K562 (cell line): ENCODE results near the gene SMAD7. TPM values are rescaled to one million over a fixed set of nuclear protein-coding genes. Genes with fewer than 3 reads are reported as not detected.
A peak's percentile ranks its signal among the peaks of the same experiment; 100 is the strongest.

ENCODE experiments used
- ARNT ChIP-seq, 2 experiments: fragments of 450-650 bp; IDR thresholded peaks; 2 replicates each; pipeline ENCODE4 v1.6.1; 2016; ENCODE audit warnings: mild to moderate bottlenecking in 1 of 2
- ESRRA ChIP-seq: fragments of 450-650 bp; IDR thresholded peaks from 2 replicates; pipeline ENCODE4 v1.6.1; 2014; ENCODE audit warnings: low read depth, mild to moderate bottlenecking, moderate library complexity, borderline replicate concordance
- HDGF ChIP-seq: fragments of 450-650 bp; IDR thresholded peaks from 2 replicates; pipeline ENCODE4 v1.6.1; 2016
- KAT8 ChIP-seq: fragments of 450-650 bp; IDR thresholded peaks from 2 replicates; pipeline ENCODE4 v1.6.1; 2016; ENCODE audit warnings: low read depth, mild to moderate bottlenecking
- KLF6 ChIP-seq: fragments of 250-450 bp; sonication (Bioruptor Pico); IDR thresholded peaks from 2 replicates; pipeline ENCODE4 v1.4.0; 2020; ENCODE audit warnings: mild to moderate bottlenecking, moderate library complexity, borderline replicate concordance
- NBN ChIP-seq: fragments of 450-650 bp; IDR thresholded peaks from 2 replicates; pipeline ENCODE4 v1.6.1; 2016; ENCODE audit warnings: low read depth, mild to moderate bottlenecking
- PHF21A ChIP-seq: fragments of 450-650 bp; IDR thresholded peaks from 2 replicates; pipeline ENCODE4 v1.6.1; 2017; ENCODE audit warnings: low read depth, borderline replicate concordance
- PRMT5 ChIP-seq: sonication (generic); formaldehyde crosslinking; IDR thresholded peaks from 2 replicates; pipeline ENCODE4 v1.5.0; 2020; ENCODE audit warnings: missing genetic modification reagents
- SETDB1 ChIP-seq: IDR thresholded peaks from one replicate; pipeline ENCODE4 v1.6.1; 2012; ENCODE audit warnings: low read length, control low read depth, inconsistent platforms
- SMAD1 ChIP-seq: fragments of 150-350 bp; IDR thresholded peaks from 2 replicates; pipeline ENCODE4 v1.6.1; 2014; ENCODE audit warnings: low read length, low read depth; ENCODE audit not compliant: partially characterized antibody
- ZFX ChIP-seq: sonication (generic); formaldehyde crosslinking; IDR thresholded peaks from 2 replicates; pipeline ENCODE4 v1.8.0; 2022; ENCODE audit warnings: mild to moderate bottlenecking, missing genetic modification reagents, moderate library complexity
- ZNF311 ChIP-seq: fragments of 250-450 bp; sonication (Bioruptor Pico); IDR thresholded peaks from 2 replicates; pipeline ENCODE4 v1.4.0; 2020; ENCODE audit warnings: mild to moderate bottlenecking, moderate library complexity
- ZNF436 ChIP-seq: fragments of 250-450, 450-650 bp; sonication (Bioruptor Pico); formaldehyde crosslinking; IDR thresholded peaks from 2 replicates; pipeline ENCODE4 v1.7.0; 2020; ENCODE audit warnings: mild to moderate bottlenecking
- ZNF696 ChIP-seq: fragments of 250-450 bp; sonication (Bioruptor Pico); conservative IDR thresholded peaks from 2 replicates; pipeline ENCODE4 v1.4.0; 2020; ENCODE audit warnings: mild to moderate bottlenecking, moderate library complexity
- polyA plus RNA-seq, 8 experiments: library from polyadenylated mRNA; depleted of rRNA in 4 of 8; stranded (reverse) in 5 of 8; unstranded in 3 of 8; fragments of >200 nt; fragmentation: Nextera tagmentation in 2 of 8; fragmentation: Illumina TruSeq in 1 of 8; extraction: Ambion mirVana in 2 of 8; extraction: Trizol in 1 of 8; gene quantifications; 2 replicates each; pipeline versions ENCODE4 v1.2.1 to v1.2.3, GENCODE V29; 2011 to 2014; ENCODE audit warnings: inconsistent platforms in 1 of 8, missing spikeins in 1 of 8
- total RNA-seq, 7 experiments: library from RNA; depleted of rRNA in 6 of 7; stranded (reverse); fragments of >200 nt in 6 of 7; fragmentation: Illumina TruSeq in 2 of 7; extraction: Trizol in 2 of 7; gene quantifications; 2 replicates each; pipeline versions ENCODE4 v1.2.1 to v1.2.3, GENCODE V29; 2011 to 2021; ENCODE audit warnings: low replicate concordance in 1 of 7
- TF ChIP-seq, protein P1 (sequence below): fragments of 250-450 bp; sonication (Bioruptor Pico); IDR thresholded peaks from 2 replicates; pipeline ENCODE4 v1.4.0; 2020; ENCODE audit warnings: mild to moderate bottlenecking

SMAD7 gene
- total and polyA plus RNA-seq, 9 of the 15 experiments (the other 6 are each of a cell fraction or from before 2014, with no cell fraction given): 0.13 to 3.0 (median 1.6) TPM

DNA sequence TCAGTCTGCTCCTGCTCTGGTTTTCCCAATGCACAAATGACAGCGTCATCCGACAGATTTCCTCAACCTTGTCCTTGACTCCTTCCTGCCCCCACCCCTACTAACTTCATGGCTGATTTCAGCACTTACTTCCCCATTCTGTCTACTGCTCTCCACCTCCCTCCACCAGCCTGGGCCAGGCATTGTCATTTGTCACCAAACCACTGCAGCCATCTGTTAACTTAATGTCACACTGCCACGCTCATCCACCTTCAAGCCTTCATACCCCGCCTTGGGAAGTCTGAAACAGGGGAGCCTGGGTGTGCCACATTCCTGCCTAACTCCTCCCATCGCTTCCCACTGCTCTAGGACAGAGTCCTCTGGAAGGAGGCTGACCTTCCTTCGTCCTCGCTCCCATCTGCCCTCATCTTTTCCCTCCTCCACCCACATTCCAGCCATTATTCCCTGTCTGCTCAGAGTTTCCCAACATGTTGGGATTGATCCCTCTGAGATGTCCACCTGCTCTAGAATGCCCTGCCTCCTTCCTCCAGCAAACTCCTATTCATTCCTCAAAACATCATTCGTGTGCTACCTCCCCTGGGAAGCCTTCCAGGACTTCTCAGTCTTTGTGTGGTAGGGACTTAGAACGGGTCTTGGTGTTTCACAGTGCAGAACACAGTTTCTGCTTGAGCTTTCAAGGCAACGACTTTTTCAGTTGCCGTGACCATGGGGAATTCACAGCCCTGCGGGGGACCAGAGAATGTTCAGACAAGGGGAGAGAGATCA, 42.2 kb upstream of the SMAD7 start (continued):
- TF ChIP-seq SMAD1: no peak
- no peak for TF ChIP-seq ZNF696 (CRISPR knock-in tag)
- TF ChIP-seq, protein P1, sequence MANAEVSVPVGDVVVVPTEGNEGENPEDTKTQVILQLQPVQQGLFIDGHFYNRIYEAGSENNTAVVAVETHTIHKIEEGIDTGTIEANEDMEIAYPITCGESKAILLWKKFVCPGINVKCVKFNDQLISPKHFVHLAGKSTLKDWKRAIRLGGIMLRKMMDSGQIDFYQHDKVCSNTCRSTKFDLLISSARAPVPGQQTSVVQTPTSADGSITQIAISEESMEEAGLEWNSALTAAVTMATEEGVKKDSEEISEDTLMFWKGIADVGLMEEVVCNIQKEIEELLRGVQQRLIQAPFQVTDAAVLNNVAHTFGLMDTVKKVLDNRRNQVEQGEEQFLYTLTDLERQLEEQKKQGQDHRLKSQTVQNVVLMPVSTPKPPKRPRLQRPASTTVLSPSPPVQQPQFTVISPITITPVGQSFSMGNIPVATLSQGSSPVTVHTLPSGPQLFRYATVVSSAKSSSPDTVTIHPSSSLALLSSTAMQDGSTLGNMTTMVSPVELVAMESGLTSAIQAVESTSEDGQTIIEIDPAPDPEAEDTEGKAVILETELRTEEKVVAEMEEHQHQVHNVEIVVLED (CRISPR knock-in tag): no peak
- TF ChIP-seq ZNF311 (CRISPR knock-in tag): no peak
- no peak; the same call in 1 of the 2 replicates for TF ChIP-seq NBN
- no peak for TF ChIP-seq KLF6 (CRISPR knock-in tag)
- no peak for TF ChIP-seq ARNT (IDR thresholded peaks at IDR 0.05)
- TF ChIP-seq ESRRA: peak; percentile 65; the same call in 1 of the 2 replicates
- no peak for TF ChIP-seq KAT8
- TF ChIP-seq ZFX (CRISPR knock-in tag): no peak
- no peak for TF ChIP-seq HDGF
- TF ChIP-seq PRMT5: no peak
- no peak for TF ChIP-seq ZNF436 (CRISPR knock-in tag)
- TF ChIP-seq SETDB1: no peak
- TF ChIP-seq PHF21A: no peak
